Loucy (cell line): ENCODE data around the gene RALGDS.

Source experiments
- H2AFZ ChIP-seq: fragments of 200-600 bp; sonication (generic); 2 replicates; pipeline ENCODE4 v1.6.0; 2016; ENCODE audit warnings: antibody characterized with exemption, mild to moderate bottlenecking, low read length, moderate library complexity
- H3F3A ChIP-seq: fragments of 200-600 bp; 2 replicates; pipeline ENCODE4 v1.6.0; 2016; ENCODE audit warnings: antibody characterized with exemption, low read depth, mild to moderate bottlenecking
- H3K27me3 ChIP-seq: fragments of 200-600 bp; sonication (generic); 2 replicates; pipeline ENCODE4 v1.6.1; 2014; ENCODE audit warnings: low read length, mild to moderate bottlenecking; ENCODE audit not compliant: insufficient read depth, poor library complexity, severe bottlenecking
- H3K36me3 ChIP-seq: fragments of 200-600 bp; sonication (generic); 2 replicates; pipeline ENCODE4 v1.6.1; 2016; ENCODE audit warnings: low read length; ENCODE audit not compliant: insufficient read depth
- H3K4me1 ChIP-seq: fragments of 200-600 bp; sonication (generic); 2 replicates; pipeline ENCODE4 v1.5.1; 2014; ENCODE audit warnings: low read length, mild to moderate bottlenecking; ENCODE audit not compliant: insufficient read depth, poor library complexity, severe bottlenecking
- H3K4me2 ChIP-seq: fragments of 200-600 bp; sonication (generic); 2 replicates; pipeline ENCODE4 v1.6.0; 2014; ENCODE audit warnings: antibody characterized with exemption, low read length, low read depth, mild to moderate bottlenecking; ENCODE audit not compliant: poor library complexity, severe bottlenecking
- H3K4me3 ChIP-seq: fragments of 200-600 bp; sonication (generic); 2 replicates; pipeline ENCODE4 v1.5.1; 2014; ENCODE audit warnings: low read length, mild to moderate bottlenecking, mixed read lengths; ENCODE audit not compliant: poor library complexity, severe bottlenecking
- H3K79me2 ChIP-seq: fragments of 200-600 bp; sonication (generic); 2 replicates; pipeline ENCODE4 v1.6.1; 2014; ENCODE audit warnings: low read length; ENCODE audit not compliant: insufficient read depth
- H3K9ac ChIP-seq: fragments of 200-600 bp; sonication (generic); 2 replicates; pipeline ENCODE4 v1.6.0; 2014; ENCODE audit warnings: mild to moderate bottlenecking, low read depth, low read length, moderate library complexity; ENCODE audit not compliant: poor library complexity, severe bottlenecking
- H3K9me2 ChIP-seq: fragments of 200-600 bp; sonication (generic); replicated peaks from 2 replicates; pipeline ENCODE4 v1.6.1; 2016; ENCODE audit warnings: low read depth, low read length, mixed read lengths
- H3K9me3 ChIP-seq: fragments of 200-600 bp; sonication (generic); 2 replicates; pipeline ENCODE4 v1.6.1; 2014; ENCODE audit warnings: mild to moderate bottlenecking, antibody characterized with exemption, low read length, low read depth; ENCODE audit not compliant: insufficient read depth
- H4K20me1 ChIP-seq: fragments of 200-600 bp; sonication (generic); 2 replicates; pipeline ENCODE4 v1.6.0; 2014; ENCODE audit warnings: antibody characterized with exemption, low read length, mild to moderate bottlenecking; ENCODE audit not compliant: insufficient read depth, poor library complexity, severe bottlenecking
- CTCF ChIP-seq: fragments of 200-600 bp; sonication (generic); conservative IDR thresholded peaks from 2 replicates; pipeline ENCODE4 v1.5.1; 2014; ENCODE audit warnings: mild to moderate bottlenecking, antibody characterized with exemption, low read length
- EZH2phosphoT487 ChIP-seq: fragments of 200-600 bp; IDR thresholded peaks from 2 replicates; pipeline ENCODE4 v1.6.1; 2018; ENCODE audit warnings: antibody characterized with exemption, mild to moderate bottlenecking, moderate library complexity, borderline replicate concordance

Gene RALGDS

GRCh38 chr9:133088756-133089155 lies 32.3 kb downstream of the RALGDS start:
- Histone ChIP-seq H3K9ac (no peak overlapping the region), H2AFZ (no peak overlapping the region), H4K20me1 (no peaks in the 10 kb centered on the region), H3K4me2 (no peak overlapping the region), H3K4me1 (no peaks in the 10 kb centered on the region), H3K27me3 (no peaks in the 10 kb centered on the region), H3K9me3 (no peaks in the 10 kb centered on the region), H3K9me2 (no peaks in the 10 kb centered on the region), H3K79me2 (no peaks in the 10 kb centered on the region), H3K36me3 (no peaks in the 10 kb centered on the region), H3F3A (no peaks in the 10 kb centered on the region), H3K4me3 (no peak overlapping the region)
- TF ChIP-seq CTCF = no peak
- TF ChIP-seq EZH2phosphoT487 = no peak

- no peak overlapping the region for H3K4me3 ChIP-seq
- no peaks in the 10 kb centered on the region for H3K9me2 ChIP-seq
- H2AFZ ChIP-seq = no peak overlapping the region
- H4K20me1 ChIP-seq = no peaks in the 10 kb centered on the region
- TF ChIP-seq EZH2phosphoT487 = no peak
- TF ChIP-seq CTCF = no peak
- no peak overlapping the region for H3K4me2 ChIP-seq
- no peaks in the 10 kb centered on the region for H3K27me3 ChIP-seq
- H3K4me1 ChIP-seq = no peaks in the 10 kb centered on the region
- no peaks in the 10 kb centered on the region for H3K79me2 ChIP-seq
- H3F3A ChIP-seq = no peaks in the 10 kb centered on the region
- no peaks in the 10 kb centered on the region for H3K36me3 ChIP-seq
- no peaks in the 10 kb centered on the region for H3K9me3 ChIP-seq
- no peak overlapping the region for H3K9ac ChIP-seq
Observed at GRCh38 chr9:133088146-133088750, 32.8 kb downstream of the RALGDS start.

GRCh38 chr9:133087429-133088145 lies 33.5 kb downstream of the RALGDS start:
- Histone ChIP-seq H3K9ac (no peak overlapping the region), H3K4me3 (no peak overlapping the region), H3K4me1 (no peaks in the 10 kb centered on the region), H3K79me2 (no peaks in the 10 kb centered on the region), H3F3A (no peaks in the 10 kb centered on the region), H3K9me2 (no peaks in the 10 kb centered on the region), H2AFZ (no peak overlapping the region), H3K9me3 (no peaks in the 10 kb centered on the region), H4K20me1 (no peaks in the 10 kb centered on the region), H3K27me3 (no peaks in the 10 kb centered on the region), H3K4me2 (no peak overlapping the region), H3K36me3 (no peaks in the 10 kb centered on the region)
- TF ChIP-seq CTCF (no peak), EZH2phosphoT487 (no peak)
